ENCODE measurements around the gene FTO. TPM values are rescaled to one million over a fixed set of nuclear protein-coding genes. Genes with fewer than 3 reads are reported as not detected.
"Not testable (repeated sequence)": the region's sequence is repeated elsewhere in the genome, so short reads cannot be mapped to it uniquely, and the experiment has no call there.

The FTO gene
- total RNA-seq, 1 experiment from 2014 or later = 125 TPM

DNA sequence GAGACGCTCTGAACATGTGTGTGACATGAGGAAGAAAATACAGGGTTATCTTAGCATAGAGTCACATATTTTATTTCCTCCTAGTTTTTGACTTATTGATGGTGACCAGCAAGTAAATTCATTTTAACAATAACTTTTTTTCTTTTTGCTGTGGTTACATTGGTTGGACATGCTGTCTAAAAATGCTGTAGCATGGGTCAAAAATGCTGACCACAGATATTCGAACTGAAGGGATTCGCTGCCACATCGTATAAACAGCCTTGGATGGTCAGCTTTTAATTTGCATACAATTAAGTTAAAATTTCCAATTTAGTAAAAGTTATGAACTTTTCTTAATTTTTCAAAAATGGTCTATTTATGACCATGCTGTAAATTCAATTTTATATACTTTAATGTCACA is 30.8 kb upstream of the FTO start:
- Histone ChIP-seq H2AFZ (ENCODE audit: low read length) (no peak overlapping the region), H3K79me2 (ENCODE audit: low read length) (no peaks in the 10 kb centered on the region)
- no peak for DNase-seq

DNA sequence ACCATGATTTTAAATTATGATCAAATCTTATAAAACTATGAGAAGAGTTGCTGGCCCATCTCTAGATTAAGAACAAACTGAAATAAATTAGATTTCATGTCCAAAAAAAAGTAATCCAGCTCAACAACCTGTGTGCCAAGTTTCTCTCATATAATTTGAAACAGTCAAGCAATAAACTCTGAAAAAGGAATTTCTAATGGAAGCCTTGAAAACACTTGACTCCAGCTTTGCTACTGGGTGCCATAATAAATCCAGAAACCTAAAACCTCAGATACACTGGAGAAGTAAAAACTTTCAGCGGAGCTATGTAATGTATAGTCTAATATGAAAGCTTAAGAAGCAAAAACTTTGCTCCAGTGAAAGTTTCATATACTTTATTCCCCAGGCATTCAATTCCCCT is 25.8 kb upstream of the FTO start:
- Histone ChIP-seq H3K4me1 (ENCODE audit: low read length) (peaks cover 22% of the 10 kb centered on the region), H3K9ac (ENCODE audit: low read length) (no peak overlapping the region), H3K4me2 (ENCODE audit: low read depth, low read length, poor library complexity, severe bottlenecking) (no peak overlapping the region), H3K9me3 (ENCODE audit: low read length) (no peaks in the 10 kb centered on the region), H3K79me2 (ENCODE audit: low read length) (peaks cover 5% of the 10 kb centered on the region; the same call in 1 of the 2 replicates), H4K20me1 (ENCODE audit: insufficient read depth, low read depth, low read length) (no peaks in the 10 kb centered on the region), H3K27ac (ENCODE audit: low read length) (no peak overlapping the region), H2AFZ (ENCODE audit: low read length) (no peak overlapping the region), H3K36me3 (ENCODE audit: insufficient read depth, low read length) (peaks cover 24% of the 10 kb centered on the region), H3K4me3 (ENCODE audit: low read length) (no peak overlapping the region), H3K27me3 (ENCODE audit: low read length) (no peaks in the 10 kb centered on the region), H3K9me2 (replicated peaks; ENCODE audit: insufficient read depth, low read length) (no peaks in the 10 kb centered on the region)
- no peak for DNase-seq

More for the DNA sequence above, 30.8 kb upstream of the FTO start:
- 0 out of 2 replicates have a peak overlapping the region, but pooled peaks have one; percentile 58 for H3K27ac ChIP-seq (ENCODE audit: low read length)
- H3K27me3 ChIP-seq (ENCODE audit: low read length) = no peaks in the 10 kb centered on the region
- H3K9me3 ChIP-seq (ENCODE audit: low read length) = no peaks in the 10 kb centered on the region
- H3K4me2 ChIP-seq (ENCODE audit: low read depth, low read length, poor library complexity, severe bottlenecking) = peak overlapping the region; percentile 46
- peaks cover 42% of the 10 kb centered on the region for H3K4me1 ChIP-seq (ENCODE audit: low read length)
- H3K9me2 ChIP-seq (replicated peaks; ENCODE audit: insufficient read depth, low read length) = no peaks in the 10 kb centered on the region
- H4K20me1 ChIP-seq (ENCODE audit: insufficient read depth, low read depth, low read length) = no peaks in the 10 kb centered on the region
- H3K9ac ChIP-seq (ENCODE audit: low read length) = no peak overlapping the region
- no peak overlapping the region for H3K4me3 ChIP-seq (ENCODE audit: low read length)
- peaks cover 15% of the 10 kb centered on the region for H3K36me3 ChIP-seq (ENCODE audit: insufficient read depth, low read length)

DNA sequence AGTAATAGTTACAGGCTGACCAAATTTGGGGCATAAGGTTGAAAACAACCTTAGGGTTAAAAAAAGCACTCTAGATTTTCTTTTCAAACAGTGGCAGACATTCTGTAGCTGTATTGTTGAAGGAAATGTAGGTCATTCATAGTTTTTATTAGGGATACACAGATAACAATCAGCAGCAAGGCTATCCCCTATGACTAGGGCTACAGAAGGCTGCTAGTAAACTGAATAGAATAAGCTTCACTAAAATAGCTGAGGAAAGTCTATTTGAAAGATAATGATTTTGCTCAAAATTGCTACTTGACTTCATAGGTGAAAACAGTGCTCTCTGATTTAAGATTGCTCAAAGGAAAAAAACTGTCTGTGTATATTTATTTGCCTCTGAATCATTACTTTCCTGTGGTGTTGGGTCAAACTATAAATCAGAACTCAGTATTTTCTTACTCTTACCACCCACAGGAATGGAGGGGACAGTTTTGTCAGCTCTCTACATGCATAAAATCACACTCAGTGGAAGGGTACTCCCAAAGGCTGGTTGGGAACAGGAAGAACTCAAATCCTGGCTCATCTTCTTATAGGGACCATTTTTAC is 25.1 kb upstream of the FTO start:
- Histone ChIP-seq H3K4me3 (ENCODE audit: low read length) (no peak overlapping the region), H3K27me3 (ENCODE audit: low read length) (no peaks in the 10 kb centered on the region), H3K4me2 (ENCODE audit: low read depth, low read length, poor library complexity, severe bottlenecking) (no peak overlapping the region), H4K20me1 (ENCODE audit: insufficient read depth, low read depth, low read length) (no peaks in the 10 kb centered on the region), H2AFZ (ENCODE audit: low read length) (no peak overlapping the region), H3K36me3 (ENCODE audit: insufficient read depth, low read length) (peaks cover 30% of the 10 kb centered on the region), H3K27ac (ENCODE audit: low read length) (no peak overlapping the region), H3K9ac (ENCODE audit: low read length) (no peak overlapping the region), H3K9me3 (ENCODE audit: low read length) (no peaks in the 10 kb centered on the region), H3K79me2 (ENCODE audit: low read length) (peaks cover 5% of the 10 kb centered on the region; the same call in 1 of the 2 replicates), H3K9me2 (replicated peaks; ENCODE audit: insufficient read depth, low read length) (no peaks in the 10 kb centered on the region), H3K4me1 (ENCODE audit: low read length) (peaks cover 16% of the 10 kb centered on the region)
- DNase-seq = no peak

- Histone ChIP-seq H2AFZ (ENCODE audit: low read length) (no peak overlapping the region), H3K4me2 (ENCODE audit: low read depth, low read length, poor library complexity, severe bottlenecking) (no peak overlapping the region), H4K20me1 (ENCODE audit: insufficient read depth, low read depth, low read length) (no peaks in the 10 kb centered on the region), H3K27ac (ENCODE audit: low read length) (no peak overlapping the region), H3K9me3 (ENCODE audit: low read length) (no peaks in the 10 kb centered on the region), H3K4me1 (ENCODE audit: low read length) (peaks cover 11% of the 10 kb centered on the region), H3K36me3 (ENCODE audit: insufficient read depth, low read length) (peaks cover 36% of the 10 kb centered on the region), H3K9me2 (replicated peaks; ENCODE audit: insufficient read depth, low read length) (no peaks in the 10 kb centered on the region), H3K79me2 (ENCODE audit: low read length) (peaks cover 5% of the 10 kb centered on the region; the same call in 1 of the 2 replicates), H3K4me3 (ENCODE audit: low read length) (no peak overlapping the region), H3K9ac (ENCODE audit: low read length) (no peak overlapping the region), H3K27me3 (ENCODE audit: low read length) (no peaks in the 10 kb centered on the region)
- no peak for DNase-seq
Observed at GRCh38 chr16:53680756-53681155, 23.2 kb upstream of the FTO start.

DNA sequence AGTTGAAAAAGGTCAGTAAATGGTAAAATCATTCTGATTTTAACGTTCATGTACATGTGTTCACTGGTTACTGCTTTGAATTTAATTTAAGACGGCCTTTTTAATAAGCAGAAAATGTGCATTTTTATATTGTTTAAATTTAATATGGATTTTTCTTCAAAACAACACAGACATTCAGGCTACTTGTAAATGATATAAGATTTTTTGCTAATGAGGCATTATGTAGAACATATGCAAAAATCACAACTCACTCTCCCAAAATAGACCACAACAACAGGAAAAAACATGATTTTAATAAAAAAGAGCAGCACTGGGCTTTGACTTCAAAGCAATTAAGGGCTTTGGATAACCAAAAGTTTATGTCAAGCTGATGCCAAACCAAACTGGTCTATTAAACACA is 22.6 kb upstream of the FTO start:
- H3K4me2 ChIP-seq (ENCODE audit: low read depth, low read length, poor library complexity, severe bottlenecking) = no peak overlapping the region
- no peak overlapping the region for H3K27ac ChIP-seq (ENCODE audit: low read length)
- H3K9ac ChIP-seq (ENCODE audit: low read length) = no peak overlapping the region
- H3K79me2 ChIP-seq (ENCODE audit: low read length) = peaks cover 5% of the 10 kb centered on the region; the same call in 1 of the 2 replicates
- H3K4me3 ChIP-seq (ENCODE audit: low read length) = no peak overlapping the region
- H4K20me1 ChIP-seq (ENCODE audit: insufficient read depth, low read depth, low read length) = no peaks in the 10 kb centered on the region
- no peaks in the 10 kb centered on the region for H3K9me3 ChIP-seq (ENCODE audit: low read length)
- H3K4me1 ChIP-seq (ENCODE audit: low read length) = peaks cover 11% of the 10 kb centered on the region
- DNase-seq = no peak
- H2AFZ ChIP-seq (ENCODE audit: low read length) = no peak overlapping the region
- H3K9me2 ChIP-seq (replicated peaks; ENCODE audit: insufficient read depth, low read length) = no peaks in the 10 kb centered on the region
- H3K27me3 ChIP-seq (ENCODE audit: low read length) = no peaks in the 10 kb centered on the region
- peaks cover 41% of the 10 kb centered on the region for H3K36me3 ChIP-seq (ENCODE audit: insufficient read depth, low read length)

- peaks cover 46% of the 10 kb centered on the region for H3K36me3 ChIP-seq (ENCODE audit: insufficient read depth, low read length)
- H4K20me1 ChIP-seq (ENCODE audit: insufficient read depth, low read depth, low read length); DNase-seq; H3K79me2 ChIP-seq (ENCODE audit: low read length); H3K9ac ChIP-seq (ENCODE audit: low read length); H3K4me1 ChIP-seq (ENCODE audit: low read length); H3K27ac ChIP-seq (ENCODE audit: low read length); H3K4me2 ChIP-seq (ENCODE audit: low read depth, low read length, poor library complexity, severe bottlenecking); H3K4me3 ChIP-seq (ENCODE audit: low read length); H3K9me3 ChIP-seq (ENCODE audit: low read length); H3K27me3 ChIP-seq (ENCODE audit: low read length); H2AFZ ChIP-seq (ENCODE audit: low read length); H3K9me2 ChIP-seq (replicated peaks; ENCODE audit: insufficient read depth, low read length): not testable (repeated sequence)
Observed at GRCh38 chr16:53685334-53685733, 18.6 kb upstream of the FTO start.

- 0 out of 2 replicates have a peak overlapping the region, but pooled peaks have one; percentile 0 for H3K27ac ChIP-seq (ENCODE audit: low read length)
- no peaks in the 10 kb centered on the region for H3K9me3 ChIP-seq (ENCODE audit: low read length)
- no peak overlapping the region for H3K9ac ChIP-seq (ENCODE audit: low read length)
- H3K4me1 ChIP-seq (ENCODE audit: low read length) = peaks cover 12% of the 10 kb centered on the region
- H4K20me1 ChIP-seq (ENCODE audit: insufficient read depth, low read depth, low read length) = no peaks in the 10 kb centered on the region
- H3K9me2 ChIP-seq (replicated peaks; ENCODE audit: insufficient read depth, low read length) = no peaks in the 10 kb centered on the region
- DNase-seq = no peak
- H2AFZ ChIP-seq (ENCODE audit: low read length) = no peak overlapping the region
- no peak overlapping the region for H3K4me2 ChIP-seq (ENCODE audit: low read depth, low read length, poor library complexity, severe bottlenecking)
- no peaks in the 10 kb centered on the region for H3K27me3 ChIP-seq (ENCODE audit: low read length)
- H3K36me3 ChIP-seq (ENCODE audit: insufficient read depth, low read length) = peaks cover 52% of the 10 kb centered on the region
- H3K4me3 ChIP-seq (ENCODE audit: low read length) = no peak overlapping the region
- peaks cover 5% of the 10 kb centered on the region; the same call in 1 of the 2 replicates for H3K79me2 ChIP-seq (ENCODE audit: low read length)
Observed at GRCh38 chr16:53686710-53687109, 17.2 kb upstream of the FTO start.

DNA sequence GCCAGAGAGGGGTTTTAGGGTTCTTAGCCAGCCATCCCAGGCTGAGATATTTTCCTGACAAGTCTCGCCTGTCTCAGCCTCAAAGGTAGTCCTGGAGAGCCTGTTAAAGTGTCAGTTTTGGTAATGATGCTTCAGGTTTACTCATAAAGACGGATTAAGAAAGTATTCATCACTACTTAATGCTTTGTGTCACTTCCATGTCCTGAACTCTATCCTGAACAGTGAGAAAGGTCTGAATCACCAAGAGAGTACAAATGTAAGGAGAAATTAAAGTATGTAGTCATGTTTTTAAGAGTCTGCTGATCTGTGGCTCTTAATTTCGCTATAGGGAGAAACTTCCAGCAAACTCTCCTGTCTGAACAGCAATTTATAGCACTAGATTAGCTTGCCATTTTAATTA is 14.3 kb upstream of the FTO start:
- H4K20me1 ChIP-seq (ENCODE audit: insufficient read depth, low read depth, low read length) = no peaks in the 10 kb centered on the region
- H3K36me3 ChIP-seq (ENCODE audit: insufficient read depth, low read length) = peaks cover 39% of the 10 kb centered on the region
- no peaks in the 10 kb centered on the region for H3K79me2 ChIP-seq (ENCODE audit: low read length)
- H3K27ac ChIP-seq (ENCODE audit: low read length) = 0 out of 2 replicates have a peak overlapping the region, but pooled peaks have one; percentile 38
- peaks cover 4% of the 10 kb centered on the region; the same call in 1 of the 2 replicates for H3K4me1 ChIP-seq (ENCODE audit: low read length)
- no peaks in the 10 kb centered on the region for H3K9me3 ChIP-seq (ENCODE audit: low read length)
- no peak overlapping the region for H3K4me3 ChIP-seq (ENCODE audit: low read length)
- H3K4me2 ChIP-seq (ENCODE audit: low read depth, low read length, poor library complexity, severe bottlenecking) = no peak overlapping the region
- no peak overlapping the region for H3K9ac ChIP-seq (ENCODE audit: low read length)
- H3K27me3 ChIP-seq (ENCODE audit: low read length) = no peaks in the 10 kb centered on the region
- no peak for DNase-seq
- H2AFZ ChIP-seq (ENCODE audit: low read length) = no peak overlapping the region
- H3K9me2 ChIP-seq (replicated peaks; ENCODE audit: insufficient read depth, low read length) = no peaks in the 10 kb centered on the region

All from Karpas-422 (cell line).